ENCODE measurements around the gene SLC44A4. TPM values are rescaled to one million over a fixed set of nuclear protein-coding genes. Genes with fewer than 3 reads are reported as not detected.
"Not testable (repeated sequence)": the region's sequence is repeated elsewhere in the genome, so short reads cannot be mapped to it uniquely, and the experiment has no call there.

SLC44A4 gene
- total RNA-seq, 2 experiments from 2014 or later = not detected

GRCh38 chr6:31820399-31820798 is 58.4 kb downstream of the SLC44A4 start:
- Mint-ChIP-seq H3K36me3 (peaks cover 13% of the 10 kb centered on the region), H3K4me1 (peaks cover 55% of the 10 kb centered on the region), H3K4me3 (peak overlapping the region; percentile 93)
- DNase-seq; ATAC-seq; H3K9me3 Mint-ChIP-seq (ENCODE audit: low read depth); H3K27ac Mint-ChIP-seq; H3K27me3 Mint-ChIP-seq: not testable (repeated sequence)
- CTCF ChIA-PET = interaction anchor here (0.8 to 3.3 kb wide), 5 partner anchors 13 to 91 kb away, joined by 3 to 10 read pairs (median 5); partner anchors contain the start of genes LSM2 and VARS1

- DNase-seq (no peak), ATAC-seq (no peak)
- CTCF ChIA-PET = interaction anchor here (0.8 to 3.3 kb wide), 6 partner anchors 13 to 139 kb away, joined by 3 to 10 read pairs (median 4); partner anchors contain the start of genes LSM2, LY6G5C and VARS1
- peak overlapping the region; percentile 33 for H3K4me3 Mint-ChIP-seq
- peak overlapping the region; percentile 54 for H3K27ac Mint-ChIP-seq
- peaks cover 13% of the 10 kb centered on the region for H3K36me3 Mint-ChIP-seq
- H3K27me3 Mint-ChIP-seq = no peaks in the 10 kb centered on the region
- H3K4me1 Mint-ChIP-seq = peaks cover 51% of the 10 kb centered on the region
- H3K9me3 Mint-ChIP-seq (ENCODE audit: low read depth) = no peaks in the 10 kb centered on the region
Measured at GRCh38 chr6:31819871-31820299, 58.9 kb downstream of the SLC44A4 start.

- not testable (repeated sequence) for H3K27me3 Mint-ChIP-seq; ATAC-seq; DNase-seq; H3K9me3 Mint-ChIP-seq (ENCODE audit: low read depth)
- Mint-ChIP-seq H3K36me3 (peaks cover 13% of the 10 kb centered on the region), H3K4me1 (peaks cover 50% of the 10 kb centered on the region), H3K27ac (peak overlapping the region; percentile 99), H3K4me3 (peak overlapping the region; percentile 94)
- CTCF ChIA-PET = interaction anchor here (0.8 to 2.5 kb wide), 11 partner anchors 8 to 114 kb away, joined by 3 to 12 read pairs (median 4); partner anchors contain the start of genes DDAH2, HSPA1B and LSM2
Measured at GRCh38 chr6:31817929-31818511, 60.8 kb downstream of the SLC44A4 start.

- Mint-ChIP-seq H3K36me3 (peaks cover 13% of the 10 kb centered on the region), H3K27ac (peak overlapping the region; percentile 99), H3K4me1 (peaks cover 50% of the 10 kb centered on the region), H3K4me3 (peak overlapping the region; percentile 94)
- DNase-seq; H3K9me3 Mint-ChIP-seq (ENCODE audit: low read depth); H3K27me3 Mint-ChIP-seq: not testable (repeated sequence)
- peak; percentile 28 for ATAC-seq
- CTCF ChIA-PET = interaction anchor here (0.8 to 2.5 kb wide), 11 partner anchors 9 to 113 kb away, joined by 3 to 12 read pairs (median 4); partner anchors contain the start of genes DDAH2, HSPA1B and LSM2
Measured at GRCh38 chr6:31817133-31817928, 61.5 kb downstream of the SLC44A4 start.

- CTCF ChIA-PET = interaction anchor here (0.8 to 3.9 kb wide), 7 partner anchors 9 to 75 kb away, joined by 4 to 19 read pairs (median 5); partner anchors contain the start of genes HSPA1B, MSH5 and VARS1
- Mint-ChIP-seq H3K27ac (peak within 1 kb of the TSS; percentile 95), H3K4me3 (peak within 1 kb of the TSS; percentile 91), H3K36me3 (peaks cover 18% of the 10 kb centered on the region), H3K27me3 (no peaks in the 10 kb centered on the region), H3K9me3 (ENCODE audit: low read depth) (no peaks in the 10 kb centered on the region), H3K4me1 (peaks cover 56% of the 10 kb centered on the region)
- peak; percentile 89 for DNase-seq
- peak; percentile 41 for ATAC-seq
Measured at GRCh38 chr6:31815025-31815838, 63.6 kb downstream of the SLC44A4 start, which contains the start of the genes HSPA1A and HSPA1L. TSS of gene HSPA1A (plus strand) at chr6:31815543. CDS start at chr6:31815757, 214 bp downstream. TSS of gene HSPA1L (minus strand) at chr6:31815283. CDS start at chr6:31811972, 3,311 bp downstream.

- peaks cover 51% of the 10 kb centered on the region for H3K4me1 Mint-ChIP-seq
- peak overlapping the region; percentile 95 for H3K27ac Mint-ChIP-seq
- no peaks in the 10 kb centered on the region for H3K27me3 Mint-ChIP-seq
- peak; percentile 88 for DNase-seq
- H3K9me3 Mint-ChIP-seq (ENCODE audit: low read depth) = no peaks in the 10 kb centered on the region
- H3K4me3 Mint-ChIP-seq = peak overlapping the region; percentile 91
- ATAC-seq = peak; percentile 56
- CTCF ChIA-PET = interaction anchor here (0.6 to 3.9 kb wide), 12 partner anchors 8 to 150 kb away, joined by 3 to 19 read pairs (median 6); partner anchors contain the start of genes GPANK1, HSPA1B, MSH5 and VARS1
- H3K36me3 Mint-ChIP-seq = peaks cover 21% of the 10 kb centered on the region
Measured at GRCh38 chr6:31814677-31815024, 64.1 kb downstream of the SLC44A4 start.

- Mint-ChIP-seq H3K27me3 (no peaks in the 10 kb centered on the region), H3K27ac (peak overlapping the region; percentile 95), H3K4me3 (peak overlapping the region; percentile 91), H3K9me3 (ENCODE audit: low read depth) (no peaks in the 10 kb centered on the region), H3K4me1 (peaks cover 44% of the 10 kb centered on the region), H3K36me3 (peaks cover 16% of the 10 kb centered on the region)
- no peak for ATAC-seq
- CTCF ChIA-PET = interaction anchor here (0.8 to 3.9 kb wide), 11 partner anchors 8 to 321 kb away, joined by 3 to 19 read pairs (median 7); partner anchors contain the start of genes MSH5 and VARS1
- no peak for DNase-seq
Measured at GRCh38 chr6:31813465-31813849, 65.3 kb downstream of the SLC44A4 start.

Other genes starting within 250 kb of the SLC44A4 start
- gene BAG6, start 226.3 kb downstream of the SLC44A4 start, total RNA-seq = 100 to 1,000 TPM; 243 to 245 TPM
- 1 to 10 TPM; 1.9 to 3.7 TPM for gene APOM, start 223.1 kb downstream of the SLC44A4 start, total RNA-seq
- 10 to 100 TPM; 24.7 to 27.2 TPM for gene C6orf47, start 218.2 kb downstream of the SLC44A4 start, total RNA-seq
- 10 to 100 TPM; 34.9 to 41.6 TPM for gene GPANK1, start 214.0 kb downstream of the SLC44A4 start, total RNA-seq
- gene CSNK2B, start 212.9 kb downstream of the SLC44A4 start, total RNA-seq = 100 to 1,000 TPM; 206 to 236 TPM
- gene LY6G5B, start 209.0 kb downstream of the SLC44A4 start, total RNA-seq = 10 to 100 TPM; 16.1 to 25.0 TPM
- gene LY6G5C, start 197.9 kb downstream of the SLC44A4 start, total RNA-seq = 1 to 10 TPM; 2.6 to 3.8 TPM
- gene ABHD16A, start 175.7 kb downstream of the SLC44A4 start, total RNA-seq = 10 to 100 TPM; 49.0 to 56.7 TPM
- gene LY6G6F, start 172.1 kb downstream of the SLC44A4 start, total RNA-seq = not detected
- not detected for gene LY6G6D, start 163.6 kb downstream of the SLC44A4 start, total RNA-seq
- not detected for gene LY6G6C, start 157.3 kb downstream of the SLC44A4 start, total RNA-seq
- under 1 TPM; 0.20 to 0.33 TPM for gene MPIG6B, start 155.6 kb downstream of the SLC44A4 start, total RNA-seq
- gene DDAH2, start 149.7 kb downstream of the SLC44A4 start, total RNA-seq = 10 to 100 TPM; 13.6 to 23.4 TPM
- gene CLIC1, start 142.5 kb downstream of the SLC44A4 start, total RNA-seq = 100 to 1,000 TPM; 544 to 561 TPM
- 100 to 1,000 TPM in 1 of 2 experiments, 10 to 100 TPM in 1; 75.6 to 109 TPM for gene MSH5, start 139.0 kb downstream of the SLC44A4 start, total RNA-seq
- 10 to 100 TPM; 12.8 to 19.2 TPM for gene SAPCD1, start 116.3 kb downstream of the SLC44A4 start, total RNA-seq
- gene VWA7, start 101.7 kb downstream of the SLC44A4 start, total RNA-seq = 1 to 10 TPM; 5.7 to 6.4 TPM
- gene VARS1, start 83.2 kb downstream of the SLC44A4 start, total RNA-seq = 100 to 1,000 TPM; 107 to 140 TPM
- 100 to 1,000 TPM; 124 to 129 TPM for gene LSM2, start 72.0 kb downstream of the SLC44A4 start, total RNA-seq
- 1 to 10 TPM; 2.9 to 3.1 TPM for gene HSPA1L, start 63.7 kb downstream of the SLC44A4 start, total RNA-seq
- gene HSPA1A, start 63.5 kb downstream of the SLC44A4 start, total RNA-seq = 100 to 1,000 TPM; 124 to 137 TPM
- gene HSPA1B, start 51.3 kb downstream of the SLC44A4 start, total RNA-seq = 10 to 100 TPM; 64.6 to 71.6 TPM
- gene NEU1, start 16.2 kb downstream of the SLC44A4 start, total RNA-seq = 10 to 100 TPM; 13.0 to 21.5 TPM
- 10 to 100 TPM; 78.7 to 79.0 TPM for gene EHMT2, start 18.7 kb upstream of the SLC44A4 start, total RNA-seq
- gene ZBTB12, start 23.1 kb upstream of the SLC44A4 start, total RNA-seq = 1 to 10 TPM; 1.5 to 3.3 TPM
- gene C2, start 48.7 kb upstream of the SLC44A4 start, total RNA-seq = under 1 TPM; 0.61 to 0.80 TPM
- under 1 TPM in 1 of 2 experiments, not detected in 1; 0.12 TPM for gene CFB, start 67.1 kb upstream of the SLC44A4 start, total RNA-seq
- 10 to 100 TPM; 75.7 to 79.7 TPM for gene NELFE, start 80.0 kb upstream of the SLC44A4 start, total RNA-seq
- gene SKIC2, start 80.2 kb upstream of the SLC44A4 start, total RNA-seq = 10 to 100 TPM; 88.2 to 93.2 TPM
- gene DXO, start 93.1 kb upstream of the SLC44A4 start, total RNA-seq = 10 to 100 TPM; 17.4 to 18.7 TPM
- 1 to 10 TPM; 2.3 to 3.4 TPM for gene C4A, start 103.1 kb upstream of the SLC44A4 start, total RNA-seq
- 1 to 10 TPM; 3.5 to 5.5 TPM for gene C4B, start 135.8 kb upstream of the SLC44A4 start, total RNA-seq
- gene CYP21A2, start 159.4 kb upstream of the SLC44A4 start, total RNA-seq = under 1 TPM in 1 of 2 experiments, not detected in 1; 0.15 TPM
- 1 to 10 TPM; 3.1 to 5.5 TPM for gene TNXB, start 230.3 kb upstream of the SLC44A4 start, total RNA-seq
- gene ATF6B, start 249.2 kb upstream of the SLC44A4 start, total RNA-seq = 100 to 1,000 TPM; 119 to 135 TPM